Left kidney (tissue), 2 donors: ENCODE measurements around the gene SLITRK4. TPM values are rescaled to one million over a fixed set of nuclear protein-coding genes. Genes with fewer than 3 reads are reported as not detected.

ENCODE experiments used
- DNase-seq: peaks from one replicate; pipeline ENCODE4 v3.0.0-alpha.2; 2013
- polyA plus RNA-seq: library from polyadenylated mRNA; unstranded; fragments of 120-200 nt; gene quantifications from one replicate; pipeline ENCODE4 v1.2.1, GENCODE V29; 2013; ENCODE audit not compliant: insufficient read length

SLITRK4 gene
- polyA plus RNA-seq, 1 donor = 17.9 TPM

GRCh38 chrX:143580266-143580665 lies 55.6 kb downstream of the SLITRK4 start:
- DNase-seq = no peak

Other genes starting within 250 kb of the SLITRK4 start
- gene SPANXN3, start 118.6 kb downstream of the SLITRK4 start, polyA plus RNA-seq = not detected
- not detected for gene SPANXN2, start 84.7 kb upstream of the SLITRK4 start, polyA plus RNA-seq
- gene UBE2NL, start 248.0 kb upstream of the SLITRK4 start, polyA plus RNA-seq = 0.47 TPM